Gastroesophageal sphincter (tissue), 4 donors: ENCODE data around the gene ZSWIM4. TPM values are rescaled to one million over a fixed set of nuclear protein-coding genes. Genes with fewer than 3 reads are reported as not detected.

Experiments used
- ATAC-seq: fragments of 150-250 bp; one replicate; pipeline ENCODE4 v1.9.1; 2016; ENCODE audit warnings: mild to moderate bottlenecking, moderate library complexity
- H3K27ac ChIP-seq, 4 donors: fragments of 200-600 bp; sonication (generic) in 3 of 4; 1 replicate in 3 of 4; 2 replicates in 1 of 4; pipeline ENCODE4 v1.5.1; 2016 to 2019
- H3K27me3 ChIP-seq: fragments of 200-600 bp; sonication (generic); one replicate; pipeline ENCODE4 v1.5.1; 2019
- H3K36me3 ChIP-seq, 2 donors: fragments of 200-600 bp; sonication (generic); one replicate each; pipeline ENCODE4 v1.5.1; 2019; ENCODE audit warnings: control low read depth in 1 of 2
- H3K4me1 ChIP-seq, 3 donors: fragments of 200-600 bp; sonication (generic); 1 replicate in 2 of 3; 2 replicates in 1 of 3; pipeline ENCODE4 v1.5.1; 2016 to 2019; ENCODE audit warnings: control low read depth in 2 of 3
- H3K4me3 ChIP-seq, 2 donors: fragments of 200-600 bp; sonication (generic); one replicate each; pipeline ENCODE4 v1.5.1; 2019; ENCODE audit warnings: mild to moderate bottlenecking in 1 of 2, moderate library complexity in 1 of 2
- H3K9me3 ChIP-seq, 3 donors: fragments of 200-600 bp; sonication (generic); one replicate each; pipeline ENCODE4 v1.5.1; 2017 to 2019; ENCODE audit warnings: control low read depth in 2 of 3
- EP300 ChIP-seq: sonication (generic); formaldehyde crosslinking; IDR thresholded peaks from one replicate; pipeline ENCODE4 v1.6.1; 2017; ENCODE audit warnings: antibody characterized with exemption, mild to moderate bottlenecking
- POLR2A ChIP-seq, 2 donors: fragments of 450-650 bp; IDR thresholded peaks; one replicate each; pipeline ENCODE4 v1.6.1; 2017; ENCODE audit warnings: antibody characterized with exemption in 2 of 2, mild to moderate bottlenecking in 2 of 2, moderate library complexity in 1 of 2
- POLR2AphosphoS5 ChIP-seq: sonication (generic); formaldehyde crosslinking; IDR thresholded peaks from one replicate; pipeline ENCODE4 v1.6.1; 2017; ENCODE audit warnings: antibody characterized with exemption
- WGBS, 2 donors: methylation state at CpG; one replicate each; pipeline ENCODE4 v1.1.5; 2018; ENCODE audit warnings: low coverage in 1 of 2; 5-methylcytosine and 5-hydroxymethylcytosine counted together
- total RNA-seq, 4 donors: library from RNA; depleted of rRNA; stranded (reverse); fragments of >200 nt; gene quantifications; one replicate each; pipeline ENCODE4 v1.1.0, GENCODE V29; 2016
- TF ChIP-seq, protein P1 (sequence below), 4 experiments: fragments of 200-600 bp in 2 of 4; fragments of 450-650 bp in 2 of 4; sonication (generic) in 1 of 4; IDR thresholded peaks; one replicate each; pipeline ENCODE4 v1.5.1; 2017 to 2019; ENCODE audit warnings: antibody characterized with exemption in 4 of 4, mild to moderate bottlenecking in 2 of 4, moderate library complexity in 2 of 4

ZSWIM4 gene
- total RNA-seq, 4 donors from 2014 or later: 3.9 to 9.2 (median 4.2) TPM

DNA sequence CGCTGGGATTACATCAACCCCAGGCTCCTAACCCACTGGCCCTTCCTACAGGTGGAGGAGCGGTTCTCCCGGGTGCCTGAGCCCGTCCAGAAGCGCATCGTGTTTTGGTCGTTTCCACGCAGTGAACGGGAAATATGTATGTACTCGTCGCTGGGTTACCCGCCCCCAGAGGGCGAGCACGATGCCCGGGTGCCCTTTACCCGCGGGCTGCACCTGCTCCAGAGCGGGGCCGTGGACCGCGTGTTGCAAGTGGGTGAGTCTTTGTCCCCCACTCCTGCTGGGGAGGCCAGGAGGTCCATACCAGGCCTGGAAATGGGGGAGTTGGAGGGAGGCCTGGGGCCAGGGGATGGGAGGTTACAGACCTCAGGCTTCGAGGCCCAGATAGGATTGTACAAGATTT lies 4.4 kb downstream of the ZSWIM4 start:
- Histone ChIP-seq H3K27me3 (no peaks in the 10 kb centered on the region), H3K4me3 (no peak overlapping the region), H3K4me1 (peaks cover 0 to 34% (median 12%) of the 10 kb centered on the region in 3 donors), H3K27ac (no peak overlapping the region), H3K36me3 (peaks cover 0 to 7% of the 10 kb centered on the region in 2 donors), H3K9me3 (no peaks in the 10 kb centered on the region)
- no peak for TF ChIP-seq EP300
- no peak for TF ChIP-seq POLR2A (IDR thresholded peaks at IDR 0.05)
- TF ChIP-seq, protein P1, sequence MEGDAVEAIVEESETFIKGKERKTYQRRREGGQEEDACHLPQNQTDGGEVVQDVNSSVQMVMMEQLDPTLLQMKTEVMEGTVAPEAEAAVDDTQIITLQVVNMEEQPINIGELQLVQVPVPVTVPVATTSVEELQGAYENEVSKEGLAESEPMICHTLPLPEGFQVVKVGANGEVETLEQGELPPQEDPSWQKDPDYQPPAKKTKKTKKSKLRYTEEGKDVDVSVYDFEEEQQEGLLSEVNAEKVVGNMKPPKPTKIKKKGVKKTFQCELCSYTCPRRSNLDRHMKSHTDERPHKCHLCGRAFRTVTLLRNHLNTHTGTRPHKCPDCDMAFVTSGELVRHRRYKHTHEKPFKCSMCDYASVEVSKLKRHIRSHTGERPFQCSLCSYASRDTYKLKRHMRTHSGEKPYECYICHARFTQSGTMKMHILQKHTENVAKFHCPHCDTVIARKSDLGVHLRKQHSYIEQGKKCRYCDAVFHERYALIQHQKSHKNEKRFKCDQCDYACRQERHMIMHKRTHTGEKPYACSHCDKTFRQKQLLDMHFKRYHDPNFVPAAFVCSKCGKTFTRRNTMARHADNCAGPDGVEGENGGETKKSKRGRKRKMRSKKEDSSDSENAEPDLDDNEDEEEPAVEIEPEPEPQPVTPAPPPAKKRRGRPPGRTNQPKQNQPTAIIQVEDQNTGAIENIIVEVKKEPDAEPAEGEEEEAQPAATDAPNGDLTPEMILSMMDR (IDR thresholded peaks at IDR 0.05): no peak
- TF ChIP-seq POLR2AphosphoS5: no peak
- no peak for ATAC-seq
- WGBS, 2 donors: 90 to 100% methylated on average over 2 to 13 of the region's 22 CpGs

DNA sequence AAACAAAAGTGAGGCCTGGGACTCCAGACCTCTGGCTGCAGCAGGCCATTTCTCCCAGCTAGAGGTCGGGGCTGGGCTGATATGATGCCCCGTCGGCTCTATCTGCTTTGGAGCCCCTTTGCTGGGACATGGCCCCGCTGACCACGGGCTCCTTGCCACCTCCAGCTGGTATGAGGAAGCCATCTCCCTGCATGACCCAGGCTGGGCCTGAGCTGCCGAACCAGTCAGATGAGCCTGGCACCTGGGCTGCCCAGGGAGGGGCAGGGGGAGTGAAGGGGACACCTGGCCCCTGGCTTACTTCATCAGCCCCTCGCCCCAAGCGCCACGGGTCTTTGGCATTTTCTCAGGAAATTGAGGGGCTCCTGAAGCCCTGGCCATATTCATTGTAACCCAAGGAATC lies 7.8 kb downstream of the ZSWIM4 start:
- WGBS, 2 donors: 100% methylated on average over 2 of the region's 9 CpGs; no CpG with 5 or more reads in 1 of the 2 donors

DNA sequence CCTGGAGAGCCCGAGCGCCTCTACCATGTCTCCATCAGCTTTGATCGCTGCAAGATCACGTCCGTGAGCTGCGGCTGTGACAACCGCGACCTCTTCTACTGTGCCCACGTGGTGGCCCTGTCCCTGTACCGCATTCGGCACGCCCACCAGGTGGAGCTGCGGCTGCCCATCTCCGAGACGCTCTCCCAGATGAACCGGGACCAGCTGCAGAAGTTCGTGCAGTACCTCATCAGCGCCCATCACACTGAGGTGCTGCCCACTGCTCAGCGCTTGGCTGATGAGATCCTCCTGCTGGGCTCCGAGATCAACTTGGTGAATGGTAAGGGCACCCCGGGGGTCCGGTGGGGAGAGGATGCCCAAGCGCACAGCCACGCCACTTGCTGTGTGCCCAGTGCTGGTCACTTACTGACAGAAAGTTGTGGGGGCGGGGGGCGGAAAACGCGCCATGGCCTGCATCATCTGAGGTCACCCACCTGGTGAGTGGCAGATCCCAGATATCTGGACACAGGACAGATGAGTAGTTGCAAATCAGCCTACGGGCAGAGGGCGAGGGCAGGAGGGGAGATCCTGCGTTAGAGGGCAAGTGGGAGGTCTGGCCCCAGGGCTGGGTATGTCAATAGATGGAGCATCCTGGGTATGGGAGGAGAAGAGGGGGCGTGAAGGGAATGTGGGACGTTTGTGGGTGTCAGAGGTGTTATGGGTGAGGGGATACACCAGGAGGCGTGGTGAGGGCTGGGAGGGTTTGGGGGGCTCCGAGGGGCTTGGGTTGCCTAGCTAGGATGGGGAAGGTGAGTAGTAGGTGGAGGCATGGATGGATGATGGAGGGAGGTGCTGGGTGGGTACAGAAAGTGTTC lies 9.8 kb downstream of the ZSWIM4 start:
- Histone ChIP-seq H3K27ac (no peak overlapping the region), H3K27me3 (no peaks in the 10 kb centered on the region), H3K4me1 (peaks cover 0 to 7% (median 0%) of the 10 kb centered on the region in 3 donors), H3K9me3 (no peaks in the 10 kb centered on the region), H3K36me3 (peaks cover 0 to 39% of the 10 kb centered on the region in 2 donors), H3K4me3 (no peak overlapping the region)
- no peak for ATAC-seq
- TF ChIP-seq POLR2A (IDR thresholded peaks at IDR 0.05) (no peak), POLR2AphosphoS5 (no peak), EP300 (no peak)
- TF ChIP-seq, protein P1 (IDR thresholded peaks at IDR 0.05): peak in 3 of 4 experiments; percentile 64 to 71 (median 68)
- 69 to 75% methylated on average over 10 to 17 of the region's 35 CpGs for WGBS, 2 donors

More for the DNA sequence above, 7.8 kb downstream of the ZSWIM4 start:
- Histone ChIP-seq H3K4me3 (no peak overlapping the region), H3K27me3 (no peaks in the 10 kb centered on the region), H3K36me3 (peaks cover 0 to 23% of the 10 kb centered on the region in 2 donors), H3K4me1 (peaks cover 0 to 12% (median 0%) of the 10 kb centered on the region in 3 donors), H3K27ac (no peak overlapping the region), H3K9me3 (no peaks in the 10 kb centered on the region)
- no peak for ATAC-seq
- TF ChIP-seq POLR2AphosphoS5 (no peak), POLR2A (IDR thresholded peaks at IDR 0.05) (no peak), EP300 (no peak)
- TF ChIP-seq, protein P1 (IDR thresholded peaks at IDR 0.05): no peak

DNA sequence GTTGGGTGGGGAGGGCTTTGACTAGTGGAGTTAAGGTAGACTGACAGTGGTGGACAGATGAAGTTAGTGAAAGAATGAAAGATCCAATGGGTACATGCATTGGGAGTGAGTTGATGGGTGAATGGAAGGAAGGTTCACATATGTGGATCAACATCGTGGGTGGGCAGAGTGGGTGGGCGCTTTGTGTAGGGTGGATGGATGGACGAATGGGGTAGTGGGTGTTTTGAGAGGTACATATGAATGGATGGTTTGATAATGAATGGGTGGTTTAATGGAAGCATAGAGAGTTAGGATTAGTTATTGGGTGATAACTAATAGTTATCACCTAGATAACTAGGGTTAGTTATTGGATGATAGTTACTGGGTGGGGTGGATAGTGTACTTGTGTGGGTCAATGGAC lies 11.5 kb downstream of the ZSWIM4 start:
- peaks cover 0 to 46% of the 10 kb centered on the region in 2 donors for H3K36me3 ChIP-seq
- H3K4me1 ChIP-seq: peaks cover 0 to 7% (median 0%) of the 10 kb centered on the region in 3 donors
- H3K27ac ChIP-seq: no peak overlapping the region

More for the DNA sequence above, 11.5 kb downstream of the ZSWIM4 start:
- WGBS, 2 donors: 90 to 91% methylated on average over 3 of the region's 3 CpGs
- ATAC-seq: no peak
- Histone ChIP-seq H3K4me3 (no peak overlapping the region), H3K9me3 (no peaks in the 10 kb centered on the region), H3K27me3 (no peaks in the 10 kb centered on the region)
- TF ChIP-seq EP300 (no peak), POLR2A (IDR thresholded peaks at IDR 0.05) (no peak), POLR2AphosphoS5 (no peak)
- TF ChIP-seq, protein P1 (IDR thresholded peaks at IDR 0.05): no peak
